Lower leg skin (tissue), 3 donors: Measurements from ENCODE around the gene CRNKL1.

Experiments used
- CTCF ChIP-seq, 3 donors: fragments of 450-650 bp; IDR thresholded peaks; one replicate each; pipeline ENCODE4 v1.5.1; 2016; ENCODE audit warnings: antibody characterized with exemption in 3 of 3, mild to moderate bottlenecking in 3 of 3, moderate library complexity in 2 of 3
- POLR2A ChIP-seq, 2 donors: fragments of 450-650 bp; IDR thresholded peaks; one replicate each; pipeline ENCODE4 v1.6.1; 2016 to 2017; ENCODE audit warnings: antibody characterized with exemption in 2 of 2, mild to moderate bottlenecking in 1 of 2, moderate library complexity in 1 of 2

GRCh38 chr20:20036756-20037155 lies 15.5 kb downstream of the CRNKL1 start:
- TF ChIP-seq CTCF (IDR thresholded peaks at IDR 0.05), result no peak
- TF ChIP-seq POLR2A (IDR thresholded peaks at IDR 0.05), result no peak
